GM12878 (cell line): ENCODE data around the gene TTLL7. TPM values are rescaled to one million over a fixed set of nuclear protein-coding genes. Genes with fewer than 3 reads are reported as not detected.

Experiments used
- ATAC-seq: fragments of 200-7000 bp; cut with Tn5 transposase; 3 replicates; pipeline ENCODE4 v1.9.1; 2020; ENCODE audit warnings: mild to moderate bottlenecking, moderate library complexity
- BruUV-seq: library from RNA; stranded (reverse); fragments of 400-500 nt; replicated peaks from 2 replicates; lab custom pipeline; 2021; lab: Mats Ljungman, UMichigan
- CTCF ChIA-PET: fragments of 300-600 bp; sonication (Branson Sonifier 250); formaldehyde crosslinking; extraction: SDS; loops from one replicate; lab custom pipeline; 2021; ENCODE audit warnings: inconsistent platforms; lab: Yijun Ruan, JAX
- POLR2A ChIA-PET: fragments of 350-600 bp; formaldehyde crosslinking; extraction: SDS; loops from one replicate; lab custom pipeline; 2021; ENCODE audit warnings: inconsistent platforms; lab: Charles Lee
- RAD21 ChIA-PET: fragments of 300-600 bp; sonication (Branson Sonifier 250); formaldehyde crosslinking; loops from one replicate; lab custom pipeline; 2023; ENCODE audit warnings: antibody characterized with exemption; ENCODE audit not compliant: unreplicated experiment; lab: Charles Lee
- SMC1A ChIA-PET: fragments of 300-600 bp; sonication (Branson Sonifier 250); formaldehyde crosslinking; loops from one replicate; lab custom pipeline; 2023; ENCODE audit not compliant: unreplicated experiment, uncharacterized antibody; lab: Charles Lee
- DNase-seq: peaks from one replicate; pipeline ENCODE4 v3.0.0-alpha.2; 2011; ENCODE audit warnings: low read depth, low spot score
- FAIRE-seq: peaks from 3 replicates; lab custom pipeline; 2011; peaks lifted over from hg19 to GRCh38; lab: Jason Lieb, UNC
- H2AFZ ChIP-seq: 2 replicates; pipeline ENCODE4 v1.6.0; 2011; ENCODE audit warnings: low read depth, low read length, control low read depth; ENCODE audit not compliant: control insufficient read depth
- H3K27ac ChIP-seq: 2 replicates; pipeline ENCODE4 v1.5.1; 2011; ENCODE audit warnings: control low read depth; ENCODE audit not compliant: control insufficient read depth, insufficient read depth
- H3K27me3 ChIP-seq, 2 experiments: replicated peaks in 1 of 2; 2 replicates each; pipeline versions ENCODE4 v1.6.0 to v1.6.1; 2011; ENCODE audit warnings: low read length in 1 of 2; ENCODE audit not compliant: control insufficient read depth in 2 of 2, insufficient read depth in 2 of 2
- H3K36me3 ChIP-seq, 2 experiments: 2 replicates each; pipeline ENCODE4 v1.5.1; 2011; ENCODE audit warnings: low read length in 1 of 2; ENCODE audit not compliant: control insufficient read depth in 2 of 2, insufficient read depth in 2 of 2
- H3K4me1 ChIP-seq: 2 replicates; pipeline ENCODE4 v1.6.1; 2011; ENCODE audit warnings: mild to moderate bottlenecking, low read length, moderate library complexity, mixed read lengths; ENCODE audit not compliant: control insufficient read depth, insufficient read depth
- H3K4me2 ChIP-seq: 2 replicates; pipeline ENCODE4 v1.6.0; 2011; ENCODE audit warnings: control low read depth; ENCODE audit not compliant: control insufficient read depth, insufficient read depth
- H3K4me3 ChIP-seq: fragments of 200-600 bp; sonication (generic); 2 replicates; pipeline ENCODE4 v1.5.1; 2016
- H3K79me2 ChIP-seq: 2 replicates; pipeline ENCODE4 v1.6.0; 2011; ENCODE audit warnings: low read length; ENCODE audit not compliant: control insufficient read depth, insufficient read depth
- H3K9ac ChIP-seq: 2 replicates; pipeline ENCODE4 v1.8.0; 2011; ENCODE audit warnings: low read length, control low read depth, mixed read lengths; ENCODE audit not compliant: control insufficient read depth, insufficient read depth
- H3K9me3 ChIP-seq: replicated peaks from 3 replicates; pipeline ENCODE4 v1.5.1; 2011; ENCODE audit warnings: mild to moderate bottlenecking, low read length; ENCODE audit not compliant: control insufficient read depth, insufficient read depth
- H4K20me1 ChIP-seq: 2 replicates; pipeline ENCODE4 v1.6.0; 2011; ENCODE audit not compliant: control insufficient read depth, insufficient read depth
- CBX5 ChIP-seq: sonication (generic); IDR thresholded peaks from 2 replicates; pipeline ENCODE4 v1.6.1; 2016; ENCODE audit warnings: low read depth, moderate library complexity, mild to moderate bottlenecking, inconsistent platforms
- LARP7 ChIP-seq: fragments of 450-650 bp; IDR thresholded peaks from 2 replicates; pipeline ENCODE4 v1.6.1; 2017; ENCODE audit warnings: mild to moderate bottlenecking
- MTA2 ChIP-seq: fragments of 450-650 bp; IDR thresholded peaks from 2 replicates; pipeline ENCODE4 v1.6.1; 2016; ENCODE audit warnings: low read depth, mild to moderate bottlenecking, moderate library complexity
- NR2F1 ChIP-seq: fragments of 450-650 bp; conservative IDR thresholded peaks from 2 replicates; pipeline ENCODE4 v1.6.1; 2017; ENCODE audit warnings: mild to moderate bottlenecking
- POLR2AphosphoS5 ChIP-seq: IDR thresholded peaks from 2 replicates; pipeline ENCODE4 v1.6.1; 2011; ENCODE audit warnings: mild to moderate bottlenecking, low read length, inconsistent platforms
- POU2F2 ChIP-seq: IDR thresholded peaks from 3 replicates; pipeline ENCODE4 v1.6.1; 2011; ENCODE audit warnings: low read depth, mild to moderate bottlenecking, low read length, borderline replicate concordance
- SIN3A ChIP-seq: IDR thresholded peaks from 2 replicates; pipeline ENCODE4 v1.6.1; 2012; ENCODE audit warnings: low read depth, low read length, improper control_type of control experiment
- SRF ChIP-seq, 2 experiments: IDR thresholded peaks; 2 replicates each; pipeline ENCODE4 v1.6.1; 2011; ENCODE audit warnings: low read depth in 2 of 2, low read length in 2 of 2, mild to moderate bottlenecking in 1 of 2, moderate library complexity in 1 of 2
- ZNF217 ChIP-seq: fragments of 450-650 bp; IDR thresholded peaks from 2 replicates; pipeline ENCODE4 v1.6.1; 2017; ENCODE audit warnings: antibody characterized with exemption, mild to moderate bottlenecking
- WGBS: methylation state at CpG from one replicate; pipeline ENCODE4 v1.1.6; 2016; ENCODE audit warnings: low lambda C conversion rate; ENCODE audit not compliant: insufficient replicate concordance, insufficient coverage; ENCODE audit errors: missing lambda C conversion rate; 5-methylcytosine and 5-hydroxymethylcytosine counted together
- in situ Hi-C: fragments of 300-500 bp; cut with MboI; formaldehyde crosslinking; loops from 9 replicates; pipeline ENCODE4 v1.14.3; 2018; ENCODE audit warnings: mixed read lengths
- intact Hi-C: fragments of 100-400 bp; cut with micrococcal nuclease; formaldehyde crosslinking; loops from one replicate; pipeline ENCODE4 v1.14.2; 2022; ENCODE audit not compliant: unreplicated experiment
- polyA plus RNA-seq, 11 experiments: library from polyadenylated mRNA; depleted of rRNA in 4 of 11; unstranded in 6 of 11; stranded (reverse) in 5 of 11; fragments of >200 nt; fragmentation: Nextera tagmentation in 4 of 11; fragmentation: Illumina TruSeq in 1 of 11; extraction: Ambion mirVana in 4 of 11; extraction: Trizol in 1 of 11; gene quantifications; 1 replicate in 1 of 11; 2 replicates in 10 of 11; pipeline versions ENCODE4 v1.2.1 to v1.2.3, GENCODE V29; 2011 to 2016; ENCODE audit warnings: inconsistent platforms in 2 of 11, missing spikeins in 2 of 11, low read depth in 1 of 11
- total RNA-seq, 4 experiments: library from RNA; depleted of rRNA in 3 of 4; stranded (reverse); fragments of >200 nt in 3 of 4; fragmentation: Illumina TruSeq in 1 of 4; extraction: Trizol in 1 of 4; gene quantifications; 2 replicates each; pipeline versions ENCODE4 v1.2.1 to v1.2.3, GENCODE V29; 2013 to 2021
- TF ChIP-seq, protein P1 (sequence below): IDR thresholded peaks from 2 replicates; pipeline ENCODE4 v1.6.1; 2011; ENCODE audit warnings: borderline replicate concordance, low read depth, mild to moderate bottlenecking, moderate library complexity, mixed read lengths, low read length; ENCODE audit not compliant: insufficient read depth; ENCODE audit errors: extremely low read length
- TF ChIP-seq, protein P2 (sequence below): fragments of 450-650 bp; IDR thresholded peaks from 2 replicates; pipeline ENCODE4 v1.6.1; 2017; ENCODE audit warnings: low read depth, mild to moderate bottlenecking, moderate library complexity

TTLL7 gene
- total and polyA plus RNA-seq, 10 of the 15 experiments (the other 5 are each of a cell fraction or from before 2014, with no cell fraction given), result 0.03 to 1.4 (median 0.61) TPM

DNA sequence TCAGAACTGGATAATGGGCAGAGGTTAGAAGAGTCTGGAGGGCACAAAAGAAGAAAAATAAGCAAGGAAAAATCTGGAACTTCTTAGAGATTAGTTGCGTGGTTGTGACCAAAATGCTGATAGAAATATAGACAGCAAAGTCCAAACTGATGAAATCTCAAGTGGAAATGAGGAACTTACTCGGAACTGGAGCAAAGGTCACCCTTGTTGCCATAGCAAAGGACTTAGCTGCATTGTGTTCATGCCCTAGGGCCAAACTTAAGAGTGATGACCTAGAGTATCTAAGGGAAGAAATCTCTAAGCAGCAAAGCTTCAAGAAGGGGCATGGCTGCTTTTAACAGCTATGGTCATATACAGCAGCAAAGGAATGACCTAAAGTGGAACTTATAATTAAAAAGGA is 180.0 kb downstream of the TTLL7 start:
- no peak overlapping the region for H2AFZ ChIP-seq
- SMC1A ChIA-PET, result no interaction called here

DNA sequence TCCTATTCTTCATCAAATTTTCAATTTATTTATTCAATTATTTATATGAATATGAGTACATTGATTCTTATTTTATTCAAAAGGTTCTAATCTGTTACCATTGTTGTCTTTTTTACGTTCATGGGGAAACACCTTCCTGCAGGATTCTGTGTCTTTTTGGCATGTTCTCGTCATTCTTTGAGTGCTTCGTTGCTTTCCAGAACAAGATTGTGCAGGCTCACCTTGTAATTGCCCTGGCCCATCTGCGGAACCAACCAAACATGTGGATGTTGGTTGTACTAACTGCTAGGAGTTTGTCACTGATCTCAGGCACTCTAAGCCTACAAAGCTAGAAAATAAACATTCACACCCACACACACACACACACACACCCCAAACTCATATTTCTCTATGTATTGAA is 182.1 kb downstream of the TTLL7 start:
- BruUV-seq, result no TSS peak
- TF ChIP-seq LARP7, result no peak
- no peak for TF ChIP-seq SRF (IDR thresholded peaks at IDR 0.05; ENCODE audit: low read depth in 2 of 2, low read length in 2 of 2)
- TF ChIP-seq, protein P1, sequence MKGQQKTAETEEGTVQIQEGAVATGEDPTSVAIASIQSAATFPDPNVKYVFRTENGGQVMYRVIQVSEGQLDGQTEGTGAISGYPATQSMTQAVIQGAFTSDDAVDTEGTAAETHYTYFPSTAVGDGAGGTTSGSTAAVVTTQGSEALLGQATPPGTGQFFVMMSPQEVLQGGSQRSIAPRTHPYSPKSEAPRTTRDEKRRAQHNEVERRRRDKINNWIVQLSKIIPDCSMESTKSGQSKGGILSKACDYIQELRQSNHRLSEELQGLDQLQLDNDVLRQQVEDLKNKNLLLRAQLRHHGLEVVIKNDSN, result no peak
- no peak for TF ChIP-seq SIN3A
- no peak for TF ChIP-seq POU2F2
- TF ChIP-seq CBX5, result no peak
- TF ChIP-seq, protein P2, sequence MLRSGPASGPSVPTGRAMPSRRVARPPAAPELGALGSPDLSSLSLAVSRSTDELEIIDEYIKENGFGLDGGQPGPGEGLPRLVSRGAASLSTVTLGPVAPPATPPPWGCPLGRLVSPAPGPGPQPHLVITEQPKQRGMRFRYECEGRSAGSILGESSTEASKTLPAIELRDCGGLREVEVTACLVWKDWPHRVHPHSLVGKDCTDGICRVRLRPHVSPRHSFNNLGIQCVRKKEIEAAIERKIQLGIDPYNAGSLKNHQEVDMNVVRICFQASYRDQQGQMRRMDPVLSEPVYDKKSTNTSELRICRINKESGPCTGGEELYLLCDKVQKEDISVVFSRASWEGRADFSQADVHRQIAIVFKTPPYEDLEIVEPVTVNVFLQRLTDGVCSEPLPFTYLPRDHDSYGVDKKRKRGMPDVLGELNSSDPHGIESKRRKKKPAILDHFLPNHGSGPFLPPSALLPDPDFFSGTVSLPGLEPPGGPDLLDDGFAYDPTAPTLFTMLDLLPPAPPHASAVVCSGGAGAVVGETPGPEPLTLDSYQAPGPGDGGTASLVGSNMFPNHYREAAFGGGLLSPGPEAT, result no peak
- no peak for TF ChIP-seq MTA2
- no peak for TF ChIP-seq ZNF217
- Histone ChIP-seq H3K4me2 (no peak overlapping the region), H3K4me3 (no peak overlapping the region), H3K4me1 (no peaks in the 10 kb centered on the region), H3K27me3 (no peaks in the 10 kb centered on the region), H3K27ac (no peak overlapping the region), H2AFZ (no peak overlapping the region), H3K9me3 (no peaks in the 10 kb centered on the region), H3K79me2 (no peaks in the 10 kb centered on the region), H4K20me1 (no peaks in the 10 kb centered on the region), H3K36me3 (no peaks in the 10 kb centered on the region), H3K9ac (no peak overlapping the region)
- WGBS, result 28% methylated on average over 4 of the region's 4 CpGs
- ChIA-PET RAD21 (no interaction called here), POLR2A (no interaction called here), SMC1A (no interaction called here), CTCF (no interaction called here)
- intact Hi-C loops, result no loop called here
- ATAC-seq (no peak), FAIRE-seq (no peak), DNase-seq (no peak)
- in situ Hi-C loops, result no loop called here

More for the DNA sequence above, 180.0 kb downstream of the TTLL7 start:
- Histone ChIP-seq H3K27ac (no peak overlapping the region), H3K36me3 (no peaks in the 10 kb centered on the region), H3K4me2 (no peak overlapping the region), H3K4me1 (no peaks in the 10 kb centered on the region), H3K9ac (no peak overlapping the region), H3K79me2 (no peaks in the 10 kb centered on the region), H4K20me1 (no peaks in the 10 kb centered on the region), H3K27me3 (no peaks in the 10 kb centered on the region), H3K4me3 (no peak overlapping the region), H3K9me3 (no peaks in the 10 kb centered on the region)
- peak; percentile 34; the same call in 2 of the 3 replicates for ATAC-seq
- TF ChIP-seq NR2F1 (0 out of 2 replicates have a peak, but pooled peaks have one; percentile 17), POLR2AphosphoS5 (no peak)
- ChIA-PET POLR2A (no interaction called here), CTCF (no interaction called here), RAD21 (no interaction called here)
- no peak for FAIRE-seq
- in situ Hi-C loops (no loop called here), intact Hi-C loops (no loop called here)
- no peak for DNase-seq
- no TSS peak for BruUV-seq
- WGBS, result 0% methylated on average over 2 of the region's 2 CpGs
